K562 (cell line): ENCODE data around the gene RHCG.

Source experiments
- CHD2 ChIP-seq: IDR thresholded peaks from 2 replicates; pipeline ENCODE4 v1.6.1; 2011; ENCODE audit warnings: low read depth, low read length
- CREB1 ChIP-seq, 2 experiments: sonication (generic) in 1 of 2; formaldehyde crosslinking in 1 of 2; IDR thresholded peaks; 2 replicates each; pipeline versions ENCODE4 v1.6.1 to v1.8.0; 2012 to 2022; ENCODE audit warnings: inconsistent platforms in 1 of 2, mild to moderate bottlenecking in 1 of 2, missing genetic modification reagents in 1 of 2, moderate library complexity in 1 of 2
- CTBP1 ChIP-seq: fragments of 450-650 bp; IDR thresholded peaks from 2 replicates; pipeline ENCODE4 v1.6.1; 2016; ENCODE audit warnings: borderline replicate concordance
- CTCF ChIP-seq, 3 experiments: IDR thresholded peaks in 2 of 3; conservative IDR thresholded peaks in 1 of 3; 2 replicates each; pipeline ENCODE4 v1.5.1; 2011 to 2012; ENCODE audit warnings: low read length in 3 of 3, mild to moderate bottlenecking in 3 of 3, control low read depth in 2 of 3, improper control_type of control experiment in 1 of 3, inconsistent platforms in 1 of 3, low read depth in 1 of 3, mixed read lengths in 1 of 3, moderate library complexity in 1 of 3; ENCODE audit not compliant: insufficient read depth in 2 of 3
- E2F3 ChIP-seq: fragments of 250-450 bp; sonication (Bioruptor Pico); IDR thresholded peaks from 2 replicates; pipeline ENCODE4 v1.4.0; 2020; ENCODE audit warnings: mild to moderate bottlenecking
- LEF1 ChIP-seq: fragments of 450-650 bp; IDR thresholded peaks from 2 replicates; pipeline ENCODE4 v1.6.1; 2016; ENCODE audit warnings: mild to moderate bottlenecking
- MITF ChIP-seq: IDR thresholded peaks from 2 replicates; pipeline ENCODE4 v1.6.1; 2014; ENCODE audit warnings: antibody characterized with exemption
- POLR2G ChIP-seq: fragments of 200-400 bp; formaldehyde crosslinking; IDR thresholded peaks from 2 replicates; pipeline ENCODE4 v1.6.1; 2017; ENCODE audit warnings: low read depth, mild to moderate bottlenecking, antibody characterized with exemption, low read length, moderate library complexity
- SRSF9 ChIP-seq: fragments of 200-400 bp; formaldehyde crosslinking; IDR thresholded peaks from 2 replicates; pipeline ENCODE4 v1.6.1; 2017; ENCODE audit warnings: low read depth, low read length, borderline replicate concordance
- ZNF444 ChIP-seq: fragments of 250-450 bp; sonication (Bioruptor Pico); IDR thresholded peaks from 2 replicates; pipeline ENCODE4 v1.4.0; 2020; ENCODE audit warnings: mild to moderate bottlenecking, moderate library complexity
- ZNF707 ChIP-seq: fragments of 250-450 bp; sonication (Bioruptor Pico); conservative IDR thresholded peaks from 2 replicates; pipeline ENCODE4 v1.8.0; 2022; ENCODE audit warnings: inconsistent platforms, mild to moderate bottlenecking, moderate library complexity
- TF ChIP-seq, protein P1 (sequence below), 2 experiments: fragments of 450-650 bp; IDR thresholded peaks; 2 replicates each; pipeline ENCODE4 v1.6.1; 2016

DNA sequence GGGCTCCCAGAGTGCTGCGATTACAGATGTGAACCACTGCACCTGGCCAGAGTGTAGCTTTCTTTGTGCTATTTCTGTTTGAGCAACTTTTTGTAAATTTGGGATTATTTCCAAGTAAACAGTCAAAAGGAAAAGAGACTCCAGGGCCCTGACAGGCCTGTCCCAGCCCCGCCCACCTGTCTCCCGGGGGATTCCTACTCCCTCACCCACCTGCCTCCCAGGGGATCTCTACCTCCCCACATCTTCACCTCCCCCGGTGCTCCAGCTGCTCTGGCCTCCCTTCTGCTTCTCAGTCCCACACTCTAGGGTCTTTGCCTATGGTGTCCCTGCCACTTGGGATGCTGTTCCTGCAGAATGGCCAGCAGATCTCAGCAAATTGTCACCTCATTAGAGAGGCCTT, 7.0 kb downstream of the RHCG start:
- TF ChIP-seq LEF1, result no peak
- no peak for TF ChIP-seq MITF
- no peak for TF ChIP-seq CTBP1
- no peak for TF ChIP-seq CTCF (IDR thresholded peaks at IDR 0.05 in 2 of 3, conservative IDR thresholded peaks at IDR 0.05 in 1 of 3; ENCODE audit: insufficient read depth in 2 of 3, low read depth in 1 of 3, low read length in 3 of 3)
- TF ChIP-seq CHD2, result no peak
- no peak for TF ChIP-seq E2F3 (CRISPR knock-in tag)
- no peak for TF ChIP-seq ZNF444 (CRISPR knock-in tag)
- no peak for TF ChIP-seq ZNF707 (CRISPR knock-in tag)
- no peak for TF ChIP-seq SRSF9
- no peak for TF ChIP-seq POLR2G
- TF ChIP-seq, protein P1, sequence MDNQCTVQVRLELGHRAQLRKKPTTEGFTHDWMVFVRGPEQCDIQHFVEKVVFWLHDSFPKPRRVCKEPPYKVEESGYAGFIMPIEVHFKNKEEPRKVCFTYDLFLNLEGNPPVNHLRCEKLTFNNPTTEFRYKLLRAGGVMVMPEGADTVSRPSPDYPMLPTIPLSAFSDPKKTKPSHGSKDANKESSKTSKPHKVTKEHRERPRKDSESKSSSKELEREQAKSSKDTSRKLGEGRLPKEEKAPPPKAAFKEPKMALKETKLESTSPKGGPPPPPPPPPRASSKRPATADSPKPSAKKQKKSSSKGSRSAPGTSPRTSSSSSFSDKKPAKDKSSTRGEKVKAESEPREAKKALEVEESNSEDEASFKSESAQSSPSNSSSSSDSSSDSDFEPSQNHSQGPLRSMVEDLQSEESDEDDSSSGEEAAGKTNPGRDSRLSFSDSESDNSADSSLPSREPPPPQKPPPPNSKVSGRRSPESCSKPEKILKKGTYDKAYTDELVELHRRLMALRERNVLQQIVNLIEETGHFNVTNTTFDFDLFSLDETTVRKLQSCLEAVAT (IDR thresholded peaks at IDR 0.05), result no peak
- TF ChIP-seq CREB1 (IDR thresholded peaks at IDR 0.05), result no peak
- TF ChIP-seq CREB1 (CRISPR knock-in tag; IDR thresholded peaks at IDR 0.05), result no peak
